ENCODE measurements around the gene C16orf90. TPM values are rescaled to one million over a fixed set of nuclear protein-coding genes. Genes with fewer than 3 reads are reported as not detected.
A peak's percentile ranks its signal among the peaks of the same experiment; 100 is the strongest.

The C16orf90 gene
- polyA plus RNA-seq, 1 of the 3 experiments (the other 2 are of a cell fraction) = not detected

DNA sequence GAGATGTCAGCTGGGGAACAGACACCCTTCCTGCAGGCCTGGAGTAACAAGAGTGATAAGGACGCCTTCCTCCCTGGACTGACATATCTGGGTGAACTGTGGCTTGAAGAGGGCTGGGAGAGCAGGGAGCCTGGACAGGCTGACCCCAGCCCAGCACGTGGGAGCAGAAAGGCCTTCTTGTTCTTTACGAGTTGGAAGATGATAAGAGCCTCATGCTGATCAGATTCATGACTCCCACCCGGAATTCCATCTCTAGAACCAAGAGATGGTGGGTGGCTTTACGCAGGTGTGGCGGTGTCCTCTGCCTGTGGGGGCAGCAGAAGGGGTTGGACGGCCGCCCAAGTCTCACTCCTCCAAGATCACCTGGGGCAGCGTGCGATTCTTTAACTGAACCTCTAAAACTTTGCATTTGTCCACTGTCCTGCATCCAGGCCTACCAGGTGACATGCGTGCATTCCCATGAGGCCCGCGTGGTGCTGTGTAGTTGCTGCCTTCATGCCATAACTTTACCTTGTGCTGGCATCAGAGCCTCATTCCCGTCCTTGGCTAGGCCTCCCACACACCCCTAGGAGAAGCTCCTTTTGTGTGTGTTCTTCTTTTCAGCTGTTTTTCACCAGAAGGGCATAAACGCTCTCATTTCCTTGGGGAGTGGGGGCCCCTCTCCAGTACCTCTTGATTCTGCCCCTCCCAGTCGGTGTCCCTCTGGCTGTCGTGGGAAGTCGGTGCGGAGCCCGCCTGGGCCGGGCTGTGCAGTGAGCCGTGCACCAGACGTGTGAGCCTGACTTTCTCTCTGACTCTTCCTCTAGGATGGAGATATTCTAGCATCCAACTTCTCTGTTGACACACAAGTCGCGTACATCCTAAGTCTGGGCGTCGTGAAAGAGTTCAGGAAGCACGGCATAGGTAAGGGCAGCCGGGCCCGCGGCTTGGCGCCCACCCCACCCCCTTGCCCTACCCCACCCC is 13.3 kb downstream of the C16orf90 start (continued):
- TF ChIP-seq TAF1 (IDR thresholded peaks at IDR 0.05; ENCODE audit: borderline replicate concordance, low read depth, low read length) (no peak), SMC3 (IDR thresholded peaks at IDR 0.05; ENCODE audit: low read depth, low read length) (no peak), ELF1 (IDR thresholded peaks at IDR 0.05) (no peak), SIN3A (IDR thresholded peaks at IDR 0.05; ENCODE audit: borderline replicate concordance, low read depth, low read length) (no peak), CHD2 (IDR thresholded peaks at IDR 0.05; ENCODE audit: low read length, partially characterized antibody) (peak; percentile 26), CTCF (IDR thresholded peaks at IDR 0.05) (no peak), GABPA (IDR thresholded peaks at IDR 0.05; ENCODE audit: low read depth) (no peak), REST (IDR thresholded peaks at IDR 0.05; ENCODE audit: low read depth, low read length) (no peak), GATA2 (CRISPR knock-in tag; IDR thresholded peaks at IDR 0.05) (no peak; the same call in 1 of the 2 replicates), FOSL2 (IDR thresholded peaks at IDR 0.05; ENCODE audit: borderline replicate concordance, low read depth) (no peak), YY1 (IDR thresholded peaks at IDR 0.05; ENCODE audit: low read depth) (no peak), NRF1 (IDR thresholded peaks at IDR 0.05; ENCODE audit: low read depth, low read length) (no peak)
- TF ChIP-seq, protein P1, sequence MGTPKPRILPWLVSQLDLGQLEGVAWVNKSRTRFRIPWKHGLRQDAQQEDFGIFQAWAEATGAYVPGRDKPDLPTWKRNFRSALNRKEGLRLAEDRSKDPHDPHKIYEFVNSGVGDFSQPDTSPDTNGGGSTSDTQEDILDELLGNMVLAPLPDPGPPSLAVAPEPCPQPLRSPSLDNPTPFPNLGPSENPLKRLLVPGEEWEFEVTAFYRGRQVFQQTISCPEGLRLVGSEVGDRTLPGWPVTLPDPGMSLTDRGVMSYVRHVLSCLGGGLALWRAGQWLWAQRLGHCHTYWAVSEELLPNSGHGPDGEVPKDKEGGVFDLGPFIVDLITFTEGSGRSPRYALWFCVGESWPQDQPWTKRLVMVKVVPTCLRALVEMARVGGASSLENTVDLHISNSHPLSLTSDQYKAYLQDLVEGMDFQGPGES (IDR thresholded peaks at IDR 0.05; ENCODE audit: low read depth, low read length) = no peak

Data from SK-N-SH (cell line).